ENCODE measurements around the gene CYP27A1.
"Not testable (repeated sequence)": the region's sequence is repeated elsewhere in the genome, so short reads cannot be mapped to it uniquely, and the experiment has no call there.

CYP27A1 gene

GRCh38 chr2:218833023-218833609, 51.2 kb downstream of the CYP27A1 start:
- DNase-seq: no peak

- DNase-seq: no peak
Measured at GRCh38 chr2:218834685-218835084, 52.7 kb downstream of the CYP27A1 start.

DNA sequence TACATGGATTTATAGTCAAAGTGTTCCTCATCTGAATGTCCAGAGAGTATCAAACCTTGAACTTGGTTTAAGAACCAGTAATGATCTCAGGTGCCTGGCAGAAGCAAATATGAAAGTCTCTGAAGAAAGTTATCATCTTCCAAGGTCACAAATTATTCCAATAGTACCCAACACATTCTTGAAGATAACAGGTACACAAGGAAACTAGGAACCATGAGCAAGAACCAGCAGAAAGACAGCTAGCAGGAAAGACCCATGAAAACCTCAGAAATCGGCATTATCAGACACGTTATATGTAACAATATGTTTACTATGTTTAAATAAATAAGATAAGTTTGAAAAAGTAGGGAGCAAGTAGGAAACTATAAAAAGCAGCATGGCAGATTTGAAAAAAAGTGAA, 55.5 kb downstream of the CYP27A1 start:
- no peak for DNase-seq

GRCh38 chr2:218839430-218839829, 57.5 kb downstream of the CYP27A1 start:
- DNase-seq: no peak

DNA sequence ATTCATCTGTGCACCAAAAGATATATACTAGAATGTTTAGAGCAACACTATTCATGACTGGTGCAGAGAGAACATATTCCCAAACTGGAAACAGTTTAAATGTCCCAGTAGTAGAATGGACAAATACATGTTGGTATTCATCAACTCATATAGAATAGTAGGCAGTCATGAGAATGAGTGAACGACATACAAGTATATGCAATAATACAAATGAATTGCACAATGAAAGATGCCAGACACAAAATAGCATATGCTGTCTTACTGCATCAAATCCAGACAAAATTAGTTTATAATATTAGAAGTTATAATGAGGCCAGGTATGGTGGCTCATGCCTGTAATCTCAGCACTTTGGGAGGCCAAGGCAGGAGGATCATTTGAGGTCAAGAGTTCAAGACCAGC, 57.9 kb downstream of the CYP27A1 start:
- DNase-seq: no peak

DNA sequence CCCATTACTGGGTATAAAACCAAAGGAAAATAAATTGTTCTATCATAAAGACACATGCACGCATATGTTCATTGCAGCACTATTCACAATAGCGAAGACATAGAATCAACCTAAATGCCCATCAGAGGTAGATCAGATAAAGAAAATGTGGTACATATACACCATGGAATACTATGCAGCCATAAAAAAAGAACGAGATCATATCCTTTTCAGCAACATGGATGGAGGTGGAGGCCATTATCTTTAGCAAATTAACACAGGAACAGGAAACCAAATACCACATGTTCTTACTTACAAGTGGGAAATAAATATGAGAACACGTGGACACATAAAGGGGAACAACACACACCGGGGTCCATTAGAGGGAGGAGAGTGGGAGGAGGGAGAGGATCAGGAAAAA, 62.4 kb downstream of the CYP27A1 start:
- DNase-seq: not testable (repeated sequence)

DNA sequence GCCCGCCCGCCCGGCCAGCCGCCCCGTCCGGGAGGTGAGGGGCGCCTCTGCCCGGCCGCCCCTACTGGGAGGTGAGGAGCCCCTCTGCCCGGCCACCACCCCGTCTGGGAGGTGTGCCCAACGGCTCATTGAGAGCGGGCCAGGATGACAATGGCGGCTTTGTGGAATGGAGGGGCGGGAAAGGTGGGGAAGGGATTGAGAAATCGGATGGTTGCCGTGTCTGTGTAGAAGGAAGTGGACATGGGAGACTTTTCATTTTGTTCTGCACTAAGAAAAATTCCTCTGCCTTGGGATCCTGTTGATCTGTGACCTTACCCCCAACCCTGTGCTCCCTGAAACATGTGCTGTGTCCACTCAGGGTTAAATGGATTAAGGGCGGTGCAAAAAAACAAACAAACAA, 65.0 kb downstream of the CYP27A1 start:
- not testable (repeated sequence) for DNase-seq

DNA sequence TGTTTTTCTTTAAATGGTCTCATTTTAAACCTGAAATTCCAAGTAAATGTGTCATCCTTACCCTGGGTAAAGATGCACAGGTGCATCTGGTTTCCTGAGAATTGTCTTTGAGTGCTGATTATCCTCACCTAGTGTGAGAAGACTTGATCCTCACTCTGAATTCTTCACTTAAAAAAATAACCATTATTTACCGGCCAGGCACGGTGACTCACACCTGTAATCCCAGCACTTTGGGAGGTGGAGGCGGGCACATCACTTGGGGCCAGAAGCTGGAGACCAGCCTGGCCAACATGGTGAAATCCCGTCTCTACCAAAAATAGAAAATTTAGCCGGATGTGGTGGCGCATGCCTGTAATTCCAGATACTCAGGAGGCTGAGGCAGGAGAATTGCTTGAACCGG, 67.8 kb downstream of the CYP27A1 start:
- no peak for DNase-seq

GRCh38 chr2:218850796-218851195, 68.8 kb downstream of the CYP27A1 start:
- no peak for DNase-seq

DNA sequence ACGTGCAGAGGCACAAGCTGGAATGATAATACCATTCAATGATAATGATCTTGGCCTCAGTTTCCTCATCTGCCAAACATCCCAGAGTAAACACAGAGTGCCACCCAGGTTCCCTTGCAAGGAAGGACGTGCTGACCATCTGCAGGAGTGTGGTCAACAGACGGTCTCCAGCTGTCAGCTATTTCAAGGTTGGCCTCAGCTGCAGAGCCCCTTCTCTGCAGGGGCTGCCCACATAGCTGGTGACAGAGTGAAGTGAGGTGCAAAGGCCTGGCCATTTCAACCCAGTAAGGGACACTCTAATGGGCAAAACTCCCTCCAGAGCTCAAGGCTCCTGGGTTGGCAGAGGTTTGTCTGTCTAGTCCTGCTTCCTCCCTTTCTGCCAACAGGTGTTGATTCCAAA, 69.3 kb downstream of the CYP27A1 start:
- no peak for DNase-seq

DNA sequence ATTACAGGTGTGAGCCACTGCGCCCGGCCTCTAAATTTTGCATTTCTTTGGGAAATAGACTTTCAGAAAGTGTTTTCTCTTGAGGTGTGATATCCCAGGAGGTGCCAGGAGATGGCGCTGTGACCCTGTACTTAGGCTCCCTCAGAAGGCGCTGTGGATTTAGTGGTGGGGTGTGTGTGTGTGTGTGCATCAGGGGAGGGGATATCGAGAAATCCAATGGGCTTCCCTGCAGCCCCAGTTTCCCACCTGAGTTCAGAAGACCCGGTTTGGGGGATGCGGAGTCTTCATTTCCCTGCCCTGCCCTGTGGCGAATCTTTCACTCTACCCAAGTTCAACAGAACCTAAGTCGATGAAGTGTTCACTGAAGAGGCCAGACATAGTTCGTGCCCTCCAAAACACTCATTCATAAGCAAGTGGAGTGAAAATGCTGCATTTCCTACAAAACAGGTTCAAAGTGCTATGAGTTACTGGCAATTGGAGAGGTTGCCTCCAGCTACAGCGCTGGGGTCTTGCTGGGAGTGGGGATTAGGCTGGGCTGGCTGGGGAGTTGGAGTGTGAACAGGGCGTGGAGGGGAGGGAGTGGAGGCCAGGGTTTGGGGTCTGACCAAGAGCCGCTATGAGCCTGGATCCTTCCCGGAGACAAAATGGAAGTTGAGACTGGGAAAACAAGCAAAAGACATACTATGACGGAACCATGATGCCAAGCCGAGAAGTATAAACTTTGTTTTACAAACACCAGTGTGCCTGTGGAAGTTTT, 71.1 kb downstream of the CYP27A1 start:
- peak; percentile 62 for DNase-seq

DNA sequence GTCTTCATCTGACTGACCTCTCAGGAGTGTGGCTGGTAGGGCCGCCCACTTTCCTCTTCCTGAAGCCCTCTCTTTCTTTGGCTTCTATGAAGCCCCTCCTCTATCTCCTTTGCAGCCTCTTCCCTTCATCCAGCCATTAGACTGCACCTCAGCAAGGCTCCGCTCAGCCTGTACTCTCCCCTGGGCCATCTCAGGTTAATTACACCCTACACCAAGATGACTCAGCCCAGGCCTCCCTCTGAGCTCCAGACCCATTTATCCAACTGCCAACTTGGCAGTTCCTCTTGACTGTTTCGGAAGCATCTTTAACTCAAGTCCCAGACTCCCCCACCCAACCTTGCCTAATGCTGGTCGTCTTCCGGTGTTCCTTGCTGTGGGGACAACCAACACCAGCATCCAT, 71.8 kb downstream of the CYP27A1 start:
- no peak for DNase-seq

GRCh38 chr2:218854860-218855259, 72.9 kb downstream of the CYP27A1 start:
- no peak for DNase-seq

DNA sequence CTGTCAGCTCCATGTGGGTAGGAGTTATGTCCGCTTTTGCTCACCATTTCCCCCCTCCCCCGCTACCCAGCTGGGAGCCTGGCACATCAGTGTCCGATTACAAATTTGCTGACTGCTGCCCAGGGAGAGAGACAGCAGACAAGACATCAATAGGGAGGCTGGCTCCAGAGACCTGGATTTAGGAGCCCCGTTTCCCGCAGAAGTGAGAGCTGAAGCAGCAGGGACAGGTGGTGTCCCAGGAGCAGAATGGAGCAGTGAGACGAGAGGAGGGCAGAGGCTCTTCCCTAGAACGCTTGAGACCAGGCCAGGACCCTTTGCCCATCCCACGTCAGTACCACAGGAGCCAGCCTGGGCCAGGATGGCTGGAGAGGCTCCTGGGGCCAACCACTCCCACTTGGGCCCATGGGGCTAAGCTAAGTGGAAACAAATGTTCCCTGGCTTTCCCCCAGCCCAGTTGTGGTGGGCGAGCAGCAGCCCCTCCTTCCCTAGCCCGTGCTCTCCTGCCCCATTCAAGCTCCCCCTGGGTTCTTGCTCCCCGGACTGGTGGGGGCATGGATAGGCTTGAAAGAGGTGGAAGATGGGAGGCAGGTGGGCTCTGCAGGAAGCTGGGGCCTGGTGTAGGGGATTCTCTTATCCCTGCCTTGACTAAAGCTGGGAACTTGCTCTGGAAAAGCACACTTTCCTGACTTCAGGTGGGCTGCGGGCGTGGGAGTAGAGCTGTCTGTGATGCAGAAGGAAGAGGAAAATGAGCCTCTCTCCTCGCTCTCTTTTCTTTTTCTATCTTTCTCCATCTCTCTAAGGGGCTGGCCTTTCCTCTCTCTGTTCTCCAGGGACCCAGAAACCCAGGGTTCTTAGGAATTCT, 73.6 kb downstream of the CYP27A1 start:
- DNase-seq: no peak

- DNase-seq: no peak
Measured at GRCh38 chr2:218856167-218856895, 74.4 kb downstream of the CYP27A1 start.

- no peak for DNase-seq
Measured at GRCh38 chr2:218856896-218857243, 74.9 kb downstream of the CYP27A1 start.

GRCh38 chr2:218857371-218858137, 75.6 kb downstream of the CYP27A1 start:
- DNase-seq: no peak

- DNase-seq: no peak
Measured at GRCh38 chr2:218858138-218858445, 76.1 kb downstream of the CYP27A1 start.

GRCh38 chr2:218858671-218859555, 77.0 kb downstream of the CYP27A1 start:
- no peak for DNase-seq

- DNase-seq: no peak
Measured at GRCh38 chr2:218859556-218859987, 77.6 kb downstream of the CYP27A1 start, which contains the start of gene WNT6. TSS of gene WNT6 (plus strand) at chr2:218859805. CDS start at chr2:218860038, 233 bp downstream.

All from hematopoietic multipotent progenitor cell treated with erythropoietin and hydrocortisone succinate and interleukin-3 and kit ligand, for 8 days (in vitro differentiated cells).